Stimulated activated CD8-positive, alpha-beta memory T cell treated with anti-CD3 and anti-CD28 coated beads, Interleukin-7, amount 100 ng/mL, for 1 hour (primary cell): ENCODE results near the gene PHF21A.
"Not testable (repeated sequence)": the region's sequence is repeated elsewhere in the genome, so short reads cannot be mapped to it uniquely, and the experiment has no call there.

ENCODE experiments used
- DNase-seq, 2 donors: peaks; one replicate each; pipeline ENCODE4 v3.0.0-alpha.2; 2020; ENCODE audit warnings: low read depth in 2 of 2

PHF21A gene

DNA sequence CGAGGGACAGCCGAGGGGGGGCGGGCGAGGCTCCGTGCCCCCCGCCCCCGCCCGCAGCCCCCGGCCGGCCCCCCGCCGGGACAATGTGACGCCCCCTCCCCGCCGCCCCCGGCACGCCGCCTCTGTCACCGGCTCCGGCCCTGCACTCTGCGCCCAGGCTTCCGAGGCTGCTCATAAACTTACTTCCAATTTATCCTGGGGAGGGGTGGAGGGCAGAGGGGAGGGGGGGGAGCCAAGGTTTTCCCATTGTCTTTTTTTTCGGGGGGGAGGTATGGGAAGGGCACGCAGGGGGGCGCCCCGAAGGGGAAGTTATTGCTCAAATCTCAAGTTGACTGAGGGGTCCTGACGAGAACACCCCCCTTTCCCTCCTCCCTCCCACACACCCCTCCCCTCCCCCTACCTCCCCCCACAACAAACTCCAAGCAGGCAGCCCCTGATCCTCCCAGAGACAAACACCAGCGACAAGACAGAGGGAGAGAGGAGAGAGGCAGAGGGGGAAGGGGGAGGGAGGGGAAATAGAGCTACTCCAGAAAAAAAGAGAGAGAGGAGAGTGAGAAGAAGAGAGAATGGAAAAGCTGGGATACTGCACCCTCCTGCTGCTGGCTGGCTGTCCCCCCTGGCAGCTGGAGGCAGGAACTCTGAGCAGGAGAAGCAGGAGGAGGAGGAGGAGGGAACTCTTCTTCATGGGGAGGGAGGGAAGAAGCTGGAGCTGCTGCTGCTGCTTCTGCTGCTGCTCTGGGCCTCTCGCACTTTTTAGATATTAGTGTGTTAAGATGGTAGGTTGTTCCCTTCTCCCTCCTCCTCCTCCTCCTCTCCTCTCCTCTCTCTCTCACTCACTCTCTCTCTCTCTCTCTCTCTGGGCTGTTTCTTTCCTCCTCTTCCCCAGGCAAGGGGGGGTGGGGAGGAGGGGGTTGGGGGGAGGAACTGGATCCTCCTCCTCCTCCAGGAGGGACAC is 631 bp downstream of the PHF21A start:
- no peak for DNase-seq

DNA sequence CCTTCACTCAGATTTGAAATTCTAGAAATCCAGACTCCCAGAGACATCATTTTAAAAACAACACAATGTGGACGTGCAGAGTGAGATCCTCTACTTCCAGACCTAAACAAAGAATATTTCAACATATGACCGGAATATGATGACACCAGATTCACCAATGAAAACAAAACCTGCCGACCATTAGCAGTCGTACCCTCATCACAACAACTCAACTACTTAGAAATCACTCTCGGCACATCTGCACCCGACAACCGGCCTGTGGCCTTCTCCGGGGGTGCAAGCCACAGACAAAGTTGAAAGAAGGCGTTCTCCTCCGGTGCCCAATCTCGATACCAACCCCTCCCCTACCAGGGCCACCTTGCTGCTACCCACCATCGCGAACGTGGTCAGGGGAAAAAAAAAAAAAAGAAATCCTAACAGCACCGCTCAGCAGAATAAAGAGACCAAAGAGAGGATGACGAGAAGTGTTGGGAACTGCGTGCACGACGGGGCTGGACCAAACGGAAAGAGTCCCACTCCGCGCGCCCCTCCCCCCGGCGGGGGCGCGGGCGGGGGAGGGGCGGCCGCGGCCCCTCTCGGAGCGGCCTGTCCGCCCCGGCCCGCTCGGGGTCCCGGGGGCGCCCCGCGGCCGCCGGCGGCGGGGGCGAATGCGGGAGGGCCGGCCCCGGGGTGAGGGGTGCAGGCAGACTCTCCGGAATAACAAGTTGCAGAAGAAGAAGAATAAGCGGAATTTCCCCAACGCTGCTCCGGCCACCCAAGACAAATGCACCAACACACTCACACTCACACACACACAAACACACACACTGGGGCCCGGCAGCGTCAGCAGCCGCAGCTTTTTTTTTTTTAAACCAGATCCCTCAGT is 1.7 kb downstream of the PHF21A start:
- DNase-seq: no peak

DNA sequence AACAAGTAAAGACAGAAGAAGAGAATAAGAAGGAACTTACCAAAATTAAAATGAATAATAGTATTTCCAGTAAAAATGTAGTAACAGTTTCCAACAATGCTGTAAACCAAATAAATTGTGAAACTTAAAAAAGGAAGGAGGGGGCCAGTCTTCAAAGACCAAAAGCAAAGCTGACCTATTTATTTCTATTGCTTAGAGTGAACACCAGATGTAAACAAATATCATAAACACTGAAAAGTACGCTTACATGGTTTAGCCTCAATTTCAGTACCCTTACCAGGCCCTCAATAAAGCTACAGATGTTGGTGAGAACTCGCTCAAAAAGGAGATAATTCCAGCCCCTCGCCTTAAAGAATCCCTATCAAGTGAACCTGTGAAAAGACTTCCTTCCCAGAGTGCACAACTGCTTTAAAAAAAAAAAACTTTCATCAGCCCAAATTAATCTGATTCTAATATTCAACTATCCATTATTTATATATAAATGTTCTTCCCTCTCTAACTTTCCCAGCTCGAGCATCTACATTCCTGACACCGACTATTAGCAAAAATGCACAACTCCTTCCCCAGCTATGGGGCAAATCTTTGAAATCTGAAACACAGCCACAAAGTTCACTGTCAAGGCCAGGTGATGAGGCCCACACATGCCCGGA is 2.4 kb downstream of the PHF21A start:
- DNase-seq: no peak

DNA sequence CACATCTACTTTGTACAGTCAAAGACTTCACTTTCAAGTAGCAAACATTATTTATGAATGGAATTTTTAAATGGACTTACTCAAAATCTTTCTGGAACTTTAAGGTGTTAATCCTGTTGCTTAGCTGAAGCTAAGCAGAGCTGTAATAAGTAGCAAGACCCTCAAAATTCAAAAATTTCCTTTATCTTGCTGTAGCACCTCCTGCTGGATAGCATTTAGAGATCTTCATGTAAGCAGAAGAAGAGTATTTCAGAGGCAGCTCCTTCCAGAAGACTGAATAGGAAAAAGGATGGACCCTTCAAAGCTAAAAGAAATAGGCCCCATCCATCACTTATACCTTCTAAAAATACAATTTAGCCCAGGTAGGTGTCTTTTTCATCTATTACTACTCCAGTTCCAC is 3.4 kb downstream of the PHF21A start:
- DNase-seq: no peak

DNA sequence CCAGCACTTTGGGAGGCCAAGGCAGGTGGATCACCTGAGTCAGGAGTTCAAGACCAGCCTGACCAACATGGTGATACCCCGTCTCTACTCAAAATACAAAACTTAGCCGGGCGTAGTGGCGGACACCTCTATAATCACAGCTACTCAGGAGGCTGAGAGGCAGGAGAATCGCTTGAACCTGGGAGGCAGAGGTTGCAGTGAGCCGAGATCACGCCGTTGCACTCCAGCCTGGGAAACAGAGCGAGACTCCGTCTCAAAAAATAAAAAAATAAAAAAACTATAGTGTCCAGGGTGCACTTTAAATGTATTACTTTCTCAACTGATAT is 4.6 kb downstream of the PHF21A start:
- not testable (repeated sequence) for DNase-seq

DNA sequence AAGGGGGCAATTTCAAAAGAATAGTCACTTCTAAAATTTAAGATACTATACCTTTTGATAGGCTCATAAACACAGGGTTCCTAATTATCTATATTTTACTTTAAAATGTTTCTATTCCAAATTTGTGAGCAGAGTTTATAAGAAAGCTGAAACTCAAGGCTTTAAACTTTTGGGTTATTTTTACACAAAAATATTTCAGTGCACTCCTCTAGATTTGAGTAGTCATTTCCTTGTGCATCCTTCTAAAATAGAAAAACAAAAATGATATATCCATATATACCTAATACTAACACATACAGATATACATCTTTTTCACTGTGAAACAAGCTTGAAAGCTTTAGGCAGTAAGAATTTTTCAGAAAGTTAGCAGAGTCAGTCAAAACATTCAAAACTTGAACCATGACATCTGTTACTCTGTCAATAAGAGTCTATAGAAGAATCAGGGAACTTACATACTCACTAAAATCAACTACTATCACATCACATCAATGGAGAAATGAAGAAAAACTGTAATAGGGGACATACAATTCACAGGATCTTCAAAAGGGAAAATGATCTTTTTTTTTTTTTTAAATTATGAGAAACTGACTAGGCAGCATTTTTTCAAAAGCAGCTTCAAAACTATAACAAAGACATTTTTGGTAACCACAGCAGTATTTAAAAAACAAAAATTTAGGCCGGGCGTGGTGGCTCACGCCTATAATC is 5.1 kb downstream of the PHF21A start:
- DNase-seq: no peak

DNA sequence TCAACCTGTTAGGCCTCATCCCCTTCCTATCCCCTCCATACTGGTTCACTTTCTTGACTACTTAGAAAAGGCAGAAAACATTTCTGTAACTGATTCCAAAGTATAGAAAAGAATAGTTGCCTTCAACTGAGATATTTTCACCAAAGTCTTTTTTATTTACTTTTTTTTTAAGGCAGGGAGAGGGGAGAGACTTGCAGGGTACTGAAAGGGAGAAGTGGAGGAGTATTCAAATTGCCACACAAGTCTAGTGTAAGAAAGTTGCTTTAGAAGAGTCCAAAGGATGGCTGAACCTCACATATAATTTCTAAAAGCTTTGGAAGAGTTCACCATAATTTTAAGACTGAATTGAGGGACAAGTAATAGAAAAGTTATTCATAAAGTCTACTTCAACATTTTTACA is 6.3 kb downstream of the PHF21A start:
- DNase-seq: no peak

DNA sequence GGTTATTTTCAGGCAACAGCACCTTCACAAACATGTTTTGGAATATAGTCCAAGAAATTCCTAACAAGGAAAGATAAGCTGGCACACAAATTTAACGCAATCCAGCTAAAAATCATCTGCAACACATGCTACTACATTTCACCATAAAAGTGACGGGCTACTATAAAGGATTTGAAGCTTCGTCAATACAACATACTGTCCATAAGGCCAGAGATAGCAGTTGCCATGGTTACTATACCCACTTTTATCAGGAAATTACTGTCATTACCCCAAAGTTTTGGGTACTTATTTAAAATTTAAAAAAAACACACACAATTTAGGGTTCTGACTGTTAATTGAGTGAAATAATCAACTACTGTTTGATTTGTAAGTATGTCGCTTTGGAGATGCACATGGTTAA is 6.9 kb downstream of the PHF21A start:
- DNase-seq: no peak

DNA sequence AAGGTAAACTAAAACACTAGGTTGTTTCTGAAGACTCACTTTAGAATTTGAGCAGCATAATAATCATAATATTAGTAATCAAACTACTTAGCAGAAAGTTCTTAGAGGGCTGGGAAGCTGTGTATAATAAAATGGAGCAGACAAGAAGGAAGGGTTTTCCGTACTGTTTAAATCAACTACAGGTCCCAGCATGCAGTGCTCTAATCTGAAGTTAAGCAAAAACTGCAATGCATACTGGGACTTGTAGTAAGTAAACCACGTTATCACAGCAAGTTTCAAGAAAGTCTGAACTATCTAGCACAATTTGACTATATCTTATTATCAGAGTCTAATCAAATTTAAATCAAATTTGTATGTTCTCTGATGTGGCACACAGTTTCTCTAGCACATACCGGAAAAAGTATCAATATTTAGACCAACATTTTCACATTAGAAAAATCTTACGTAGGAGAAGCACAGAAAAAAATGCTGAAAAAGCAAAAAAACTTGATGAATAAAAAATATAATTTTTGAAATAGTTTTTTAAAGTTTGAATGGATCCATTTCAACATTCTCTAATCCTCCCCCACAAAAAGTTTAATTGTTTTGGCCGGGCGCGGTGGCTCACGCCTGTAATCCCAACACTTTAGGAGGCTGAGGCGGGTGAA is 8.2 kb downstream of the PHF21A start:
- DNase-seq: no peak

DNA sequence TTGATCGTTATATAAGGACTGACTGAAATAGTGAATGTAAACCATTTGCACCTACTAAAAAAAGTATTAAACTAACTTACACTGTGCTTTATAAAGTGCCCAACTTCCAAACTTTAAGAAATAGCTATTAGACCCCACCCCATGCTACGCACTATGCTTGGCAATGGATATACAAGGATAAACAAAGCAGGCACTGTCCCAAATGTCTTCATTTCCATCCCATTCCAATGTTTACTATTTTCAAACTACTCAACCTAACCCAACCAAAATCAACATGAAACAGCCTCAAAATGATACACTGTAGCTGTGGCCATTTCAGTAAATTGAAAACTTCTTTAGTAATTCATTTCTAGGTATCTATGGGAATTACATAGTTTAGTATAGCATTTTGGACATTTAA is 12.5 kb downstream of the PHF21A start:
- DNase-seq: no peak

DNA sequence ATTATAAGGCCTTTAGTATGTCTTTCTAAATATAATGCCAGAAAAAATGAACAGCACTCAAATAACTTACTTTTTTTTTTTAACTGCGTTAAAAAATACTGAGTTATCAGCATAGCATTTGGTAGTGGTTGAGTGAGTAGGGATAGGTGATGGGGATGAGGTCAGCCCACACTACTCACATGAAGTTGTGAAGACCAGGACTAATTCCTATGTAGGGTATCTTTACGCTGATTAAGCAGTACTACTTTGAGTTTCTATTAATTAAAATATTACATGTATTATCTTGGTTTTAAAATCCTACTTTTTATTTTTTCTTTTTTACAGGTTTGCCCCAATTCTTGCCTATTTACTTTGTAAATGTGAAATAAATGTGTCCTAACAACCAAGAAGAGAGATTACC is 13.5 kb downstream of the PHF21A start:
- DNase-seq: no peak

DNA sequence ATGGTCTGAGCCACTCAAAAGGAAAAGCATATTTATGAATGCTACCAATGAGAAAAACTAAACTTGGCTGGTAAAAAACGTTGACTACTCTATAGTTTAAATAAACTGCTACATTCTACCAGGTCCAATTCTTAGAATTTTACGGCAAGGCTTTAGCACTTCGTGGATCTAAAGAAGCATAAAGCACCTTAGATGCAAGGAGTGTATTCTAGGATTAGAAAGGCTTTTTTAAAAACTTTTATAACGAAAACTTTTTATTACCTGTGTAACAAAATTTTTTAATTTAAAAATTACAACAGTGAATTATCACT is 13.9 kb downstream of the PHF21A start:
- DNase-seq: no peak

DNA sequence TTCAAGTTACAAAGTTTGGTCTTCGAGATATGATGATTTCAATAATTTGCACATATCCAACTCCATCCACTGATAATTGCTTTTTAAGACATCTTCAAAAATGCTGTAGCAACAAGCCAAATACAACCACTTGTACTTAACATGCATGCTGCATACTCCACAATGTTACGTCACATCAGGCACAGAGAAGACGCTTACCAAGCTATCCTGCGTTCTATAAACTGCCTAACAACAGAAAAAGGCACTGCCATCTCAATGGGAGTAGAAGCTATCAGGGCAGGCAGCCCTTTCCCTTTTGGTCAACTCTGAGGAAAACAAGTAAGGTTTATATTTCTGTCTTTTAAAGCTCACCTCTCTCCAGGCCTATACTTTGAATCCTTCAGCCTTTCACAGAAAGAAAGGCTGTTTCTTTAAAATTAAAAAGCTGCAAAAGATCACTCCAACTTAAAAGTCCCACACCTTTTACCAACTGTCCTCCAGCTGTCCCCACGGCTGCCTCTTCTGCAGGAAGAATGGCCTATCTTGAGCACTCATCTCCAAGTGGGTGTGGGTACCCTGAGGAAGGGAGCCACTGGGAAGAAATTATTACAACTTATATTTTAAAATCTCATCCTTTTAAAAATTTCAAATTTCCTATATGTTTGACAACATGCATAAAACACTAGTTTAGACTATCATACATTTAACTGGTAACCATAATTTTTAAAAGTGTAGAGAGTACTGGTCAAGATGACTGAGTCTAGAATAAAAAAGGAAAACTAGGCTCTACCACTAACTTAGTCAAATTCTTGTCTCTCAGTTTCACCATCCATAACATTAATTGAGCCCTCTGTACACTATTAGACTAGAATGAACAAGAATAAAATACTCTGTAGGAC is 14.5 kb downstream of the PHF21A start:
- no peak for DNase-seq

DNA sequence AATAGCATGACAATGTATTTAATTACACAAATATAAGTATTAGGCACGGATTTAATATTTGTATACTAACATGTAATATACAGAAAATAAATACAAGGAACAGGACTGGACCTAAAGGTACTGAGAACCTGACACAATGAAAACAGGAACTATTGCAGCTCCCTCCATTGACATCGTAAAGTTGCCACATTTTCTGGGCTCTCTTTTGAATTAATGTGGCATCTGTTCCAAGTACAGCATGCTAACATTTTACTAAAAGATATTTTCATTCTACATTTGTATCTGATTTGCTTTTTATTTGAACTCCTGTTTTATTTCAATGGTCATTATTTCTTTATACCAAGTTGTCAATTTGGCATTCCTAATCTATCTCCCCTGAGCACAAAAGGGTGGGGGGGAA is 15.3 kb downstream of the PHF21A start:
- DNase-seq: no peak

DNA sequence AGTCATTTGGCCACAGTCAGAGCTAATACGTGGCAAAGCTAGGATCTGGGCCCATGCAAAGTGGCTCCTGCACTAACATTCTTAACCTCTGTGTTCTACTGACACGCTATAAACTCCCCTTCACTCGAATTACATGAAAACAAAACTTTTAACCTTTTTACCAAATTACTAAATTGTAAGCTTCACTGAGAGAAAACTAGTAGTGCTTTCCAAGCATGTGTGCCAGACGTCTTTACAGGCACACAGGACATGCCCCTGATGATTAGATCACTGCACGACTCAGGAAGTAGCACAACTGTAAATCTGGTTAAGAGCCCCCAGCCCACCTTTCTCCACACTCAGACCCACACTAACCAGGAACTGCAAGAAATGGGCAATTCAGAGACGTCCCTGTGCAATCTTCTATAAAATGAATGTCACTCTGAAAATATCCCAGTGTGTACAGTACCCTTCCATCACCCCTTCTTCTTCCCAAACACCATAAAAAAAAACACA is 16.1 kb downstream of the PHF21A start:
- DNase-seq: no peak

DNA sequence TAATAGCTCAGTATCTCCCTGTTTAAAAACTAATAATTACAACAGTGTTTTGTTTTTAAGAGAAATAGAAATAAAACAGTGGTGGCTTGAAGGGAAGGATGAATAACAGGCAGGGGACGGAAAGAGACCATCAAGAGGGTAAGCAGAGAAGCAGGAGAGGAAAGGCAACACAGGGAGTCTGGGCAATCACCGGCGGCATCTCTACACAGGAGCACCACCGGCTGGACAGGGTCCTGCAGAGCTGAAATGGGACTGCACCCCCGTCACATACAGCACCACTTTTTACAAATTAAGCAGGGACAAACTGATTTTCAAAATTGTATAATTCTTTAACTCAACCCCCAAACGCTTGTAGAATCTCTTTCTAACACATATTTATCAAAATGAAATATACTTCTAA is 18.4 kb downstream of the PHF21A start:
- no peak for DNase-seq

DNA sequence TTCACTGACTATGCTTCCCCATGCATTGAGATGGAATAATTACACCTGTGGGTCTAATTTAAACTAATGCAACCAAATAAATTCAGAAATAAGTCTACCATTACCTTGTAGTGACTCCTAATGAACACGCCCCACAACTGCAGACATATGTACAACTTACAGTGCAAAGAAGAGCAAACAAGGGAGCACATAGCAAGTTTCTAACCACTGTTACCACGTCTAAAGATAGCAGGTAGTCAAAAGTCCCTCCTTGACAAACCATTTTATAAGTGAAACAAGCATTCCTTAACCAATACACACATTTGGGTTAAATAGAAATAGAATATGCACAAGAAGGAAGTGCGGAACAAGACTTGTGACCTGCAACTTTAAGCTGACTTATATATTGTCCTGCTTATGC is 20.6 kb downstream of the PHF21A start:
- DNase-seq: no peak

DNA sequence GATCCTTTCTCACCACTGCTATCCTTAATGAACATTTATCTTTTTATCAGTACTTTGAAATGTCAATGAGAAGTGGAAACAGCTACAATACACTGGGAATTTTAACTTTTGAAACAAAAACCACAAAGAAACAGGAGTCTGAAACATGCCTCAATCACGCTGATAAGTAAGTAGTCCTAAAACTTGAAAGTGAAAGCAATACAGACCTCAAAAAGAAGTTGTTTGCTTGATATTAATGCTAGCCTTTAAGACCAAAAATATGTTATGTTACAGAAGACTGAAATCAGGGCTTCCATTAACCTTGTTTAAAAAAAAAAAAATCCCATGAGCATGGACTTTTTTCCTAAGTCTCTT is 21.3 kb downstream of the PHF21A start:
- no peak for DNase-seq

DNA sequence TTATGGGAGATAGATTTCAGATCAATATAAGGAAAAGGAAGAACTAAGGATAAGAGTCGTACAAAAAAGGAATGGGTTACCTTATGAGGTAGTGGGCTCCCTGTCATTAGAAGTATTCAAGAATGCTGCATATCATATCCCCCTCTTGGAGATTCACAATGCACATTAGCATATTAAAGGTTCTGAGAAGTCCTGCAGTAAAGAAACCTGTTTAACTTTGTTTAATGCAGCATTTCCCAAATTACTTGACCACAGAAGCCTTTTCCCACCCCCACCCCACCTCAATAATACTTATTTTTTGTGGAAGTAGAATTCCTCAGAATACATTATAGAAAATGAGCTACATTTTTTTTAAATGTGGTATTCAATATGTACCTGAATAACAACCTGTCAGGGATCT is 30.9 kb downstream of the PHF21A start:
- DNase-seq: no peak

DNA sequence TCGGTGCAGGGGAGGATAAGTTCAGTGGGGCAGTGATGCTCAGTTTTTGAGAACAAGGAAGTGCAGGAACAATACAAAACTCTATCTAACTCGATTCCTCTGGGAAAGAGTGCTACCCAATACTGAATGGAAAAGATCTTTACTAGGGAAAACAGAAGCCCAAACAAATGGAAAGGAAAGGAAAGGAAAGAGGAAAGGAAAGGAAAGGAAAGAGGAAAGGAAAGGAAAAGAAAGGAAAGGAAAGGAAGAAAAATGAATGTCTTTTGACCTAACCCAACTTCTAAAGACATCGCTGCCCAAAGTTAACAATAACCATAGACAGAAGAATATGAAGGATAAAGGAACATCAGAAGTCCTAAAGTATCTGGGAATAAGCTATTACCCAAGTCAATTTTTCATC is 41.6 kb downstream of the PHF21A start:
- no peak for DNase-seq

DNA sequence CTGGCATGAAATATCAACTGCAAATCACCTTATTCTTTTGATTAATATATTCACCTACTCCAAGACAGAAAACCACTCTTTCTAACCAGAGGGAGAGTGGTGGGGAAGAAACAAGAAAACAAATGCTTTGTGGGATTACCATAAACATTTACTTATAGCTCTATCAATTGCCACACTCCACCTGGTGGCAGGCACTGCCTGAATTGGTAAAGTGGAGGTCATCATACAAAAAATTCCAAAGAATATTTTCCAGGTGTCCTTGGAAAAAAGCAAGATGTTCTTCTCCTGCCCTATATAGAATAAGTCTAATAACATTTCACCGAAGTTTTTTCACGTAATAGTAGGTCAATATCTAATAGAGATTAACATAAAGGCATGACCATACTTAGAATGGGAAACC is 45.3 kb downstream of the PHF21A start:
- no peak for DNase-seq
